GM20000 (cell line): Measurements from ENCODE around the gene SARDH.

Source experiments
- DNase-seq: peaks from one replicate; pipeline ENCODE4 v3.0.0; 2012; ENCODE audit warnings: low spot score
- CTCF ChIP-seq: IDR thresholded peaks from 2 replicates; pipeline ENCODE4 v1.5.1; 2012; ENCODE audit warnings: mild to moderate bottlenecking, control low read depth; ENCODE audit errors: extremely low read depth, missing control alignments

The SARDH gene

DNA sequence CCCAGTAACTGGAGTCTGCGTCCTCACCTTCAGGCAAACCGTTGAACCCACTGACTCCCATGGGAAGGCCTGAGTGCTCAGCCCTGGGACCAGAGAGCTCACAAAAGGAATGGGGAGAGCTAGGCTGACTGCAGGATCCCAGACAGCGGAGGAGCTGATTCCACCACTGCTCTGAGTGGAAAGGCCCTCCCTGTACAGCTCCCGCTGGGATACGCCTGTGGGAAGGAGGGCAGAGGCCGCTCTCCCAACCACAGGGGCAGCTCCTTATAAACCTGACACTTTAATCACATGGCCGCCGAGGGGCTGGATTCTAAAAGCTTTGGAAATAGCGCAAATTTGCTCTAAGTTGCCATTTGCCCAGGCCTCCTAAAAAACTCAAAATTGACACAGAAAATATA, 64.9 kb downstream of the SARDH start:
- no peak for TF ChIP-seq CTCF
- DNase-seq, result no peak

DNA sequence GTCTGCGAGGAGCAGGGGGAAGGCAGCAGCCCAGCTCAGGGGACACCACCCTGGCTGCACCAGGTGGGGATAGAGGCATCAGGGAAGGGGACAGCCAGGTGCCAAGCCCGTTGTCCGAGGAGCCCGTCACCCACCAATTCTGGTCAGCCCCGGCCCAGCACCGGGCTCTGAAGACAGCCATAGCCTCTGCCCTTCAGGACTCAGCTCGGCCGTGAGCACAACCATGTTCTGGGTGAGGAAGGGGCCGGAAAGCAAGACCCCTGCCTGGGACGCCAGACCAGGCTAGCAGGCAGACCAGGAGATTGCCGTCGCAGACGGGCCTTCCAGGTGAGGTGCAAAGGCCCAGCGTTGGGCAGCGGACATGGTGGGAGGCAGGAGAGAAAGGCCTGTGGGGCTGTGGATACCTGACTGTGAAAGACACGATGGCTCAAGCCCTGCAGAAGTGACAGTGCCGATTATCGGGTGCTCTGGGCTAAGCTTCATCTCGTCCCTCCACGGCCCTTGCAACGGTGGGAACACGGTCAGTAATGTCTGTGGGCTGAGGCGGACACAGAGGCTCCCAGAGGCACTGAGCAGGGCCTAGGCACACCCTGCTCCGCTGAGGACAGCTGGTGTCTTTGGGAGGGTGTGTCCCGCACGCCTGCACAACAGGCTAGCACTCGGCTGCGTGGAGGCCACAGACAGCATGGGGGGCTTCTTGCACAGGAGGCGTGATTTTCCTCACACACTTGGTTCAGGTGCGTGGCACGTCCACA, 65.5 kb downstream of the SARDH start:
- no peak for DNase-seq
- no peak for TF ChIP-seq CTCF

DNA sequence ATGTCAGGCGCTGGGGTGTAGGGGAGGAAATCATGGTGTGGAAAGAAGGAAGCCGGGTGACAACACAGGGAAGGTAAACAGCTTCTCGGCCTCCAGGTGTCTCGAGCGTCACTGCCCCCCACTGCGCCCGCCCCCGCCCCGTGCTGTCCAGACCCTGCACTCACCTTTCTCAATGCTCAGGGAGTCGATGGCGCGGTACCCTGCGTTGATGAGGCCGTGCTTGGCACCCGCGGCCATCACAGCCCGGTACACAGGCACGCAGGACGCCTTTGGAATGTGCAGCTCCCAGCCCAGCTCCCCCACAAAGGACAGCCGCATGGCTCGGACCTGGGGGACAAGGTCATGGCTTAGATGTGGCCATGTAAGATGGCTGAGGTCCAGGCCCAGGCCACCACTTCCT, 66.8 kb downstream of the SARDH start:
- no peak for TF ChIP-seq CTCF
- no peak for DNase-seq

DNA sequence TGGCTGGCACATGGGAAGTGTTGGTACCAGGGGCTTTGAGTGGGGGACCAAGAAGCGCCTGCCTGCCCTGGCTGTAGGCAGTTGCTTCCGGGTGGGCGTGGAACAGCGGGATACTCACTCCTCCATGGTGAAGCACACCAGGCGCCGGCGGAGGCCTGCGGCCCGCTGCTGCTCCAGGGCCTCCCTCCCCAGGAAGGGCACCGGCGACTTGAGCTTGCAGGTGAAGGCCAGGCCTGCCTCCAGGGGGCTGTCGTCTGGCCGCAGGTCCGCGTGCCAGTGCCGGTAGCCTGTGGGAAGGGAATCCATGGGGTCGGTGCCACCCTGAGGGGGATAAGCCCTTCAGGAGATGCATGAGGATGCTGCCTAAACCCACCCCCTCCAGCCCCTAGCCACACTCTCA, 67.7 kb downstream of the SARDH start:
- no peak for DNase-seq
- TF ChIP-seq CTCF, result no peak

DNA sequence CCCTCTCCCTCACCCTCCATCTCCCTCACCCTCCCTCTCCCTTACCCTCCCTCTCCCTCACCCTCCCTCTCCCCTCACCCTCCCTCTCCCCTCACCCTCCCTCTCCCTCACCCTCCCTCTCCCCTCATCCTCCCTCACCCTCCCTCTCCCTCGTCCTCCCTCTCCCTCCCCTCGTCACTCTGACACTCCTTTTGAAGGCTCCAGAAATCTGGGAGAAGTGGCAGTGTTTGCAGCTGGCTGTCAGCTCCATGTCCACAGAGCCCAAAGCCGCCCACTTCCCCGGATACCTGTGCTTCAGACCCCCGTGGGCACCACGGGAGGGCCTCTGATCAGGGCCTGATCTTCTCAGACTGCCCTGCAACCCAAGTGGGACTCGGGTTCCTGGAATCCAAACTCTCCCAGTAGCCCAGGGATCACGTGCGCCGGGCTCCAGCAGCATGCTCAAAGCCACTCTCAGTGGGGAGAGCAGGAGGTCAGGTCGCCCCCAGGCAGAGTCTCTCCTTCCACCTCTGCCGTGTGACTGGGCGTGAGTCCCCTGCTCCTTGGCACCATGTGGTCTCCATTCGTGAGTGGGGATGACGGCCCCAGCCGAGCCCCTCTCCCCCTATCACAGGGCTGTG, 68.9 kb downstream of the SARDH start:
- no peak for TF ChIP-seq CTCF
- no peak for DNase-seq

- TF ChIP-seq CTCF, result no peak
- DNase-seq, result no peak
Observed at GRCh38 chr9:133667759-133668450, 70.2 kb downstream of the SARDH start.

GRCh38 chr9:133666845-133667244, 71.3 kb downstream of the SARDH start:
- DNase-seq, result no peak
- no peak for TF ChIP-seq CTCF
